Stimulated activated CD8-positive, alpha-beta memory T cell treated with anti-CD3 and anti-CD28 coated beads, Interleukin-4, amount 100 ng/mL, for 1 hour (primary cell): Measurements from ENCODE around the gene VDAC2.
"Not testable (repeated sequence)": the region's sequence is repeated elsewhere in the genome, so short reads cannot be mapped to it uniquely, and the experiment has no call there.

ENCODE experiments used
- DNase-seq, 2 donors: peaks; one replicate each; pipeline ENCODE4 v3.0.0-alpha.2; 2020; ENCODE audit warnings: low read depth in 2 of 2, low spot score in 1 of 2

Gene VDAC2, protein sequence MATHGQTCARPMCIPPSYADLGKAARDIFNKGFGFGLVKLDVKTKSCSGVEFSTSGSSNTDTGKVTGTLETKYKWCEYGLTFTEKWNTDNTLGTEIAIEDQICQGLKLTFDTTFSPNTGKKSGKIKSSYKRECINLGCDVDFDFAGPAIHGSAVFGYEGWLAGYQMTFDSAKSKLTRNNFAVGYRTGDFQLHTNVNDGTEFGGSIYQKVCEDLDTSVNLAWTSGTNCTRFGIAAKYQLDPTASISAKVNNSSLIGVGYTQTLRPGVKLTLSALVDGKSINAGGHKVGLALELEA

DNA sequence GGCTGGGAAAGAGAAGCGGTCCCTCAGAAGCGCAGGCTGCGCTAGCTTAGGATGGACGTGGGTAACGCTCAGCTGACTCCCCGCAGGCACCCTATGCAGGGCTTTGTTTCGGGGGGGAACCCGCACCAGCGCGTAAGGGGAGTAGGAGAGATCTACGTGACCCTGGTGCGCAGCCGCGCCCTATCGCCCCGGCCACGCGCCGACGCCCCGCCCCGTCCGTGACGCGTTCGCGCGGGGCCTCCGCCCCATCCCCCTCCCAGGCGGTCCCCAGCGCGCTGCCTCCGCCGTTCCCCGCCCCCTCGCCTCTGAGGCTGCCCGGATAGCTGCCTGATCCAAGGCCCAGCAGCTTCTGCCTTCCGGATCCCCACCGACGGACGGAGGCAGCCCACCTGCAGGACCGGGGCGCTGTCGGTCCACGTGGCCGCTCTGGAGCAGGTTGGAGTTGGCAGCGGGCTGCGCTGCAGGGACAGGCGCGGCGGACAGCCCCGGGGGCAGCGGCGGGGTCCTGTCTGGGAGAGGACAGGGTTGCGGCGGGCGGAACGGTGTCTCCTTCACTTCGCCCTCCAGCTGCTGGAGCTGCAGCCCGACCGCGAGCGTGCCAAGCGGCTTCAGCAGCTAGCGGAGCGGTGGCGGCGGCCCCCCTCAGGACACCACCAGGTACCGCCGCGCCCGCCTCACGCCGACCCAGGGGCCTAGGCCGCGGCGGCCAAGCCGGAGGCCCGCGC is at the start of gene VDAC2:
TSS of gene VDAC2 (plus strand) at position 515 of the 725 bp plus-strand sequence. CDS start 363 bp downstream, outside the sequence.
- DNase-seq, result peak; percentile 87 to 88

DNA sequence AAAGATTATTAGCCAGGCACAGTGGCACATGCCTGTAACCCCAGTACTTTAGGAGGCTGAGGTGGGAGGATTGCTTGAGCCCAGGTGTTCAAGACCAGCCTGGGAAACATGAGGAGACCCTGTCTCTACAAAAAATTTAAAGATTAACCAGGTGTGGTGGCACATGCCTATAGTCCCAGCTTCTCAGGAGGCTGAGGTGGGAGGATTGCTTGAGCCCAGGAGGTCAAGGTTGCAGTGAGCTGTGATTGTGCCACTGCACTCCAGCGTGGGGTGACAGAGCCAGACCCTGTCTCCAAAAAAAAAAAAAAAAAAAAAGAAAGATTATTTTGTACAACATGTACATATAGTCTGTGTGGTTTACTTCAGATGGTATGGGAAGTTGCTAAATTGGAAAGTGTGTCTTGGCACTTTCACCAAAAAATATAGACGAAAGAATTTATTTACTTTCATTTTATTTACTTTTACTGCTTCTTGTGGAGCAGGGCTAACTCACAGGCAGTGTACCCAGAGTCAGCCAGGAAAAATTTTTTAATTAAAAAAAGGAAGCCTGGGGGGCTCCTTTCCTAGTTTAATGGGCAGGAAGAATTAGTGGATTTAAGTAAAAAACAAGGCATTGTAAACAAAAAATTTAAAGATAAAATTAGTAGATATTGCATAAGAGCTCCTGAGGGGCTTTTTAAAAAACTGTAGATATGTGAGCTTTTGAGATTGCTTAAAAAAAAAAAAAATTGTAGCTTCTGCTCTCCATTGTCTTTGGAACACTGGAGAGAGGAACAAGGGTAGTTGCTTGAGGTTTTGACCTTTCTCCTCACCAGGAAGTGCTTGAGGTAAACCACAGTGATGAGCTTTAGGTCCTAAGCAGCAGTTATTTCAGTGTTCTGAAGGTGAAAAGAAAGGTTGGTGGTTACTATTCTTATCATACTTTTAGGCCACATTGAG is 44.6 kb upstream of the VDAC2 start:
- no peak for DNase-seq

DNA sequence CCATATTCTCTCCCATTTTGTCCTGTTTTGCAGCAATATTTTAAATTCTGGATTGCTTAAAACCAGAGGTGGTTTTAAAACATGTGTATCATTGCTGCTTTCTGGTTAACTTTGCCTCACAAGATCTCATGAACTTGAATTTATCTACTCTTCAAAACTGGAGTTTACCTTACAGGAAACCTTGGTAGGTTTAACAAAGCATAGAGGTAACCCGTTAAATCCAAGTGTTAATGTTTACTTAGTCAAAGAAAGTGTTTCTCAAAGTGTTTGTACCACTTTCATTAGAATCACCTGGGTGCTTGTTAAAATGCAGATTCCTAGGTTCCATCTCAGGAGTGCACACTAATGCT is 44.0 kb upstream of the VDAC2 start:
- no peak for DNase-seq

DNA sequence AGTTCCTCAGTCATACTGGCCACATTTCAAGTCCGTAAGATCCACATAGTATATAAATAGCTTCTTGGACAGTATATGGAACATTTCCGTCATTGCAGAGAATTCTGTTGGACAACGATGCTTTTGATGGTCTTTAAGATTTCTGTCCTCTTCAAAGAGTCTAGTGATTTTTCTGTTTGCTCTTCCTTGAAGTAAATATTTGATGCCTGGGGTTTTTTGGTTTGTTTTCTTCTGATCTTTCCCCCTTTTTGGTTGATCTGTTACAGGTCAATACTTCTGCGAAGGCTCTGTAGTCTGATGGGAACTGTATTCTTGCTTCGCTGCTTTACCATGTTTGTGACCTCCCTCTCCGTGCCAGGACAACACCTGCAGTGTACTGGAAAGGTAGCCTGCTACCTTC is 42.3 kb upstream of the VDAC2 start:
- no peak for DNase-seq

DNA sequence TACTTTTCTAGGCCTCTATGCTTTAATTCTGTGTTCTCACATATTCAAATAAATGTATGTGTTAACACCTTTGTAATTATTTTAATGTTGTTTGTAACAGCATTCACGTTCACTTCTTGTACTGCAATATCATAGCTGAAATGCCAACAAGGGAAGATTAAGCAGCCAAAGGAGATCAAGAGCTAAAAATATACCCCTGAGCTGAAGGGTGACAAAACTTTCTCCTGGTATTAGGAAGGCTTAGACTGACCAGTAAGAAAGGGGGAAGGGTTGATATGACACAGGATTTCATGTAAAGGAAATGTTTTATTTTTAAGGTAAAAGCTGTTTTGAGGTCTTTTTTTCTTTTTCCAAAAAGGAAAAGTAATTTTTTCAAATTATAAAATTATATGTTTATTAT is 40.4 kb upstream of the VDAC2 start:
- no peak for DNase-seq

DNA sequence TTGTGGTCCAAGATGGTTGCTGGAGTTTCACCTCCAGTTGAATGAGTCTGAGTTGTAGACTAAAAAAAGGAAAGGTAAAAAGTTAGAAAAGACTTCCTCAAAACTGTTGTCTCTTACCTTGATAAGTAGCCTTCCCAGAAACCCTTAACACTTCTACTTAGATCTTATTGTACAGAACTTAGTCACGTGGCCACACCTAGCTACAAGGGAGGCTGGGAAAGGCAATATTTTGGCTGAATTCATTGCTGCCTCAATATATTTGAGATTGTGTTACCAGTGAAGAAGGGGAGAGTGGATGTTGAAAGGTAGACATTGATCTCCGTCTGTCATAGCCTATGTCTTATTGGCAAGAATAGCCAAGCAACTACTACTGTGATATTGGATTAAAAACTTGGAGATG is 35.5 kb upstream of the VDAC2 start:
- no peak for DNase-seq

DNA sequence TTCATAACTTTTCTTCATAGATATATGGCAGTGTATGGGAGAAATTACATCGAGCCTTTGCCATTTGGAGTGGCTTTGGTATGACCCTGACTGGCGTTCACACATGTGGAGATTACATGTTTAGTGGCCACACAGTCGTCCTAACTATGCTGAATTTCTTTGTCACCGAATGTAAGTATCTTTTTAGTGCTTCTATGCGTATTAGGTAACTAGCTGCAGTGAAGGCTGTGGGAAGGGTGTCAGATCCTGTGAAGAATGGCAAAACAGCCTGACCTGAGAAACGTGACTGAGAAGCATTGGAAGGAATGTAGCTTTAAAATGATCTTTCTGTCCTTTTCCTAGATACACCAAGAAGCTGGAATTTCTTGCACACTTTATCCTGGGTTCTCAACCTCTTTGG is 34.5 kb upstream of the VDAC2 start:
- no peak for DNase-seq

DNA sequence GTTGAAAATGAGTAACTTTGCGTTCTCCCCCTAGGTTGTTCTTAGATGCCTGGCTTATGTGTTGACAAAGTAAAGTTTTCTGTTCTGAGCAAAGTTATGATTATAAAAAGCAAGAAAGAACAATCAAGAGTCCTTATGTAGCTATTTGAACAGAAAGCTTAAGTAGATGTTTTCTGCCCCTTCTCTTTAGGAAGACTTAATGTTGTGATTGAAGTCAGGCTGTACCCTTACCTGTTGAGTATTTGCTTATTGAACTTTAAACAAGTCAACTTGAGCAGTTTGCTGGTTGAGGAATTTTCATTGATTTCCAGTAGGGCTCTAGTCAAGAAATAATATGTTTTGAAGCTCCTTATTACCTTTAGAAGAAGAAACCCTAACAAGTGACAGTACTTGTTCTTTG is 33.9 kb upstream of the VDAC2 start:
- no peak for DNase-seq

DNA sequence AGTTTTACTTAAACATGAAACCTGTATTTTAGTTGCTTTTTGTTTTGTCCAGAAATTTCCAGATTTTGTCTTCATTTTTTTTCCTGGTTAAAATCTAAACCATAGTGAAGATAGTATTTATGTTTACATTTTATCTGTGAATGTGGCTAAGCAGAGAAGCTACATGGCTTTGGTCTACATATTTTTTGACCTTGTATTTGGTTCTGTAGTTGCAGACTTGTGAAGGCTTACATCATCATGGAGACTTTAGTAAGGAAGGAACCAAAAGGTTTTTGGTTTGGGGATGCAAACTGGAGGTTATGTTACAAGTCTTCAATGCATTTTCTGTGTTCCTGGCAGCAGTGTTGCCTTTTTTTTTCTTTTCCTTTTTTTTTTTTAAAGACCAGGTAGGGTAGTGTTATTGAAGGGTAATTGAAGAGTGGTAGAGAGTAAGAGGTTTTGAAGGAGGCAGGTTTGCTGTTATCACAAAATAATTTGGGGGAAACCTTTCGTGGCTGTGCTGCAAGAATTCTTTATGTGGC is 30.9 kb upstream of the VDAC2 start:
- DNase-seq, result no peak

DNA sequence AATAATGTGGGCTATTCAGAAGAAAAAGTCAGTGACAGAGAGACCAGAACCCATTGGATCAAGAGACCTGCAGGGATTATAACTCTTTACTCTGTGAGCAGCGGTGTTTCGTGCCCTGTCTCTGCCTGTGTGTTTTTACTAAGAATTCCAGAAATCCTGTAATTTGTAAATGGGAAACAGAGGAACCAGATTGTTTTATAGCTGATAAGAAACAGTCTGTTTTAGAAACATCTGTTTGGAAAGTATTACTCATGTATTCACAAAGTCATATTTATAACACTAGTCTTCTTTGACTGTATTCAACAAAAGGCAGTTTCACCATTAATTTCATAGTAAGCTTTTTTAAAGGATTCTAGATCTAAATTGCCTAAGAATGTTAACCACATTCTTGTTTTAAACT is 30.0 kb upstream of the VDAC2 start:
- no peak for DNase-seq

DNA sequence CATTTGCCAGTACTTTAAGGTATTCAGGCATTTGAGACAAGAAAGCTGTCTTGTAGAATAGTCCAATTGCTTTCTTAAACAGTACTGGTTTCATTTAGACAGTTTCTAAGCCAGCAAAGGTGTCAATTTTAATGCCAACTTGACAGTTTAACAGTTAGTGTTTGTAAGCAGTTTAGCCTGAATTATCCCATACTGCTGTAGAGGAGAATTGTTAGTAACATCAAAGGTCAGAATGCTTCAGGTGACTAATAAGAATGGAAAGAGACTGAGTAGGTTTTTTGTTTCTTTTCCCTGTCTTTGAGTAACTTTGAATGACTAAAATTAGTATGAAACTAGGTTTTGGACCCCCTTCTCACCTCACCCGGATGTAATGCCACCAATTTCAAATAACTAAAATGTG is 29.5 kb upstream of the VDAC2 start:
- DNase-seq, result no peak

DNA sequence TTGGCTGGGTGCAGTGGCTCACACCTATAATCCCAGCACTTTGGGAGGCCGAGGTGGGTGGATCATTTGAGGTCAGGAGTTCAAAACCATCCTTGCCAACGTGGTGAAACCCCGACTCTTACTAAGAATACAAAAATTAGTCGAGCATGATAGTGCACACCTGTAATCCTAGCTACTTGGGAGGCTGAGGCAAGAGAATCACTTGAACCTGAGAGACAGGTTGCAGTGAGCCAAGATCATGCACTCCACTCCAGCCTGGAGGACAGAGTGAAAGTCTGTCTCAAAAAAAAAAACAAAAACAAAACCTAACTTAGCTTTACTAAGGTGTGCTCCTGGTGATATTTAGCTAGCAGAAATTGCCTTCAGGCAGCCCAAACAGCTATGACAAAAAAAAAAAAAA is 24.3 kb upstream of the VDAC2 start:
- DNase-seq, result no peak

DNA sequence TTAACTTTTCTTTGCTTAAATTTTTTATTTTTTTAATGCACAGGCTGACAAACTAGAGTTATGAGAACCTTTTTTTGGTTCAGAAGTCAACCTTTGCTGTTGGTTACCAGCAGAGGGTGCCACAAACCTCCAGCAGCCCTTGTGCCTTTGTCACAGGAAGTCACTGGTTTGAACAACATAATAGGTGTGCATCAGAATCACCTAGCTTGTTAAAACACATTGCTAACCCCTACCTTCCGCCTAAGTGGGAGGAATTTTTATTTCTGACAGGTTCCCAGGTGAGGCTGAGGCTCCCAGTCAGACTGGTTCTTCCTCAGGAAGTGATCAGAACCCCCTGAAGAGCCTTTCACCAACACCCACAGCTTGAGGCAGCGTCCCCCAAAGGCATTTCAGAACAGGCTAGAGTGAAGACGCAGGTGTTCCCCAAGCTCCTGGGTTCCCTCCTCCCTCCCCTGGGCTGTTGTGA is 22.6 kb upstream of the VDAC2 start:
- DNase-seq, result peak; percentile 20 to 56

DNA sequence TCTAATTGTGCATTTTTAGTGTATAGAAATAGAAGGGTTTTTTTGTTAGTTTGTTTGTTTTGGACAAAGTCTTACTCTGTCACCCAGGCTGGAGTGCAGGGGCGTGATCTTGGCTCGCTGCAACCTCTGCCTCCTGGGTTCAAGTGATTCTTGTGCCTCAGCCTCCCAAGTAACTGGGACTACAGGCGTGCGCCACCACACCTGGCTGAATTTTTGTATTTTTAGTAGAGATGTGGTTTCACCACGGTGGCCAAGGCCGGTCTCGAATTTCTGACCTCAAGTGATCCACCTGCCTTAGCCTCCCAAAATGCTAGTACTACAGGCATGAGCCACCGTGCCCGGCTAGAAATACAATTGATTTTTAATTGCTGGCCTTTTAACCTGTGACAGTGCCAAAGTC is 22.1 kb upstream of the VDAC2 start:
- not testable (repeated sequence) for DNase-seq

DNA sequence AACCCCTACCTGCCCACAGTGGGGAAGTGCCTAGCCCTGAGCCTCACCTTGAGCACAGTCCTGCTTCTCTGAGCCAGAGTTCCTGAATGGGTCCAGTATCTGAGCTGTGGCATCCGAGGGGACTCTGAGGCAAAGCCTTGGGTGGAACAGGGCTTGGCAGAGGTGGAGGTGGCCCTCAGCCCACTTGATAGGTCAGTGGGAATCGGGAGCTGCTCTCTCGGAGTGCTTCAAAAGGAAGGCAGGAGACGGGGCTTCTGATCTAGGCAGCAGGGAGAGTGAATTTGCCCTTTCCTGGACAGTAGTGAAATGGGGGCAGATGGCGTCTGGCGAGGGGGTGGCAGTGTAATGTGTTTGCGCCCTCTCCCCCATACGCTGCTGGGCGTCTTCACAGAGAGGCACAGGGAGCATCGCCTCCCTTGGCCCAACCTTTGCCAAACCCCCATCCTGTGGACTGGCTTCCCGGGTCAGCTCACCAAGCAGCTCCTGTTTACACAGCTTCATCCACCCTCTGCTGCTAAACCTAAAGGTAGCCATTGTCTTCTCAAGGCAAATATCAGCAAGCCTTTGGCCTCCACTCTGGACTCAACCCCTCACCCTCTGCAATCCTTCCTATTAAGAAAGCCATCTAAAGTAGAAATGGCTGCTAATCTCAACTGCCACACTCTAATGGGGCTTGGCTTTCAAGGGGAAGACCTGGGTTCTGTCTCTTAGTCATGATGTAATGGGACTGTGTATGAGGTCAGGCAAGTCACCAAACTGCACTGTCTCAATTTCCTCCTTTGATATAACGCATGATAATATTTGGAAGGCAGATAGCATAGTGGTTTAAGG is 21.1 kb upstream of the VDAC2 start:
- no peak for DNase-seq

DNA sequence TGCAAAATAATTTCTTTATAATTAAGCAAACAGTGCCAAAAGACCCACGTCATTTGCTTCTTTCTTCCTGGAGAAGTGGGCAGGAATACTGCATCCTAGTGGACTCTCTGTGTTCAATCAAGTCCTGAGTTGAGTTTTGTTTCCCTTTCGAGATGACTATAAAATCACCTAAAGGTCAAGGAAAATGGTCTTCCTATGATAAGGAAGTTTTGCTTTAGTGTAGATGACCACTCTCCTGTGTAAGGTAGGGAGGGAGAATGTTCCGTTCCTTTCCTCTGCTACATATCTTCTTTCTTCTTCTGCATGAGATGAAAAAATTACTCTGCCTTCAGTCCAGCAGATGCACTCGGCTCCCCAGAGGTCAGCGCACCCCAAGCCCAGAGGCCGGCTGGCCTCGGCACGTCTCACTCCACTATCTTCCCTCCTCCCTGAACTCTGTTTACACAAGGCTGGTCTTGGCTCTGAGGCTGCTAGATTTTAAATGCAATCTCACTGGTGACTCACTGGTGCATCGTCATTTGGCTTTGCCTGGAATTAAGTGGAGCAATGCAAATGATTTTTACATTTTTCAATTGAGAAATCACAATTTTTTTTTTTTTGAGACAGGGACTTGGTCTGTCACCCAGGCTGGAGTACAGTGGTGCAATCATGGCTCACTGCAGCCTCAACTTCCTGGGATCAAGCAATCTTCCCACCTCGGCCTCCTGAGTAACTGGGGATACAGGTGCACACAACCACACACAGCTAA is 18.6 kb upstream of the VDAC2 start:
- DNase-seq, result no peak

DNA sequence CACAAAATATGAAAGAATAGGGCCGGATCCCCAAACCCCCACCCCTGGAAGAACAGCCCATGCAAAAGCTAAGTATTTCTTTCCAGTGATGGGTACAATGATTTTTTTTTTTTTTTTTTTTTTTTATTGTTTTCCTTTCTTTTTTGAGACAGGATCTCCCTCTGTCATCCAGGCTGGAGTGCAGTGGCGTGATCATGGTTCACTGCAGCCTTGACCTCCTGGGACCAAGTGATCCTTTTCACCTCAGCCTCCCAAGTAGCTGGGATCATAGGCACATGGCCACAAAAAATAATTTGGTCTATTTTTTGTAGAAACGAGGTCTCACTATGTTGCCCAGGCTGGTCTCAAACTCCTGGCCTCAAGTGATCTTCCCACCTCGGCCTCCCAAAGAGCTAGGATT is 16.0 kb upstream of the VDAC2 start:
- not testable (repeated sequence) for DNase-seq

DNA sequence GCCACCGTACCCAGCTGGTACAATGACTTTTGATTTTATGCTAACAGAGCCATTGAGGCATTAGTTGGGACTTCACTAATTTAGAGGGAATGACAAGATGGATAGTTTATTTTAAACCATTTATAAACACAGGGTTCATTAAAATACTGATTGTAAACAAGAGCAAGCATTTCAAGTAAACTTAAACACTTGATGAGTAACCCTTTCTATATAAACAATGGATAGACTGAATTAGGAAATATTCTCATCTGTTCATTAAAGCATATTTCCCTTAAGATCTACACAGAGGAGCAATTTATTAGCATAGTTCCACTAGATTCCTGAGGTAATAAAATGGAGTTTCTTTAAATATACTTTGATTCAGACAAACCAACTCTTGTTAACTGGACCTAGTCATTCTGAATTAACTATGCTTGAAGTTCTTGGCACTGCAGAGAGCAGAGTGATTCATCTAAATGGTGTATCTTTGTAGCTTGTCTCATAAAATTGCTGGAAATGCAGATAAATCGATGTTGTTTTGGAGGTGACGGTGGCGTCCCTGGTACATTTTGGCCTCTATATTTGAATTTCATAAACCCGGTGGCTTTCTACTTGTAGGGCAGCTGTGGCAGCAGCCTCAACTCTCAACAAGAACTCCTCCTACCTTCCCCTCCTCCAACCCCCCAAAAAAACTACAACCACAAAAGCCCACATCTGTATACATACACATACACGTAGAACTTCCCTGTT is 15.4 kb upstream of the VDAC2 start:
- DNase-seq, result no peak

DNA sequence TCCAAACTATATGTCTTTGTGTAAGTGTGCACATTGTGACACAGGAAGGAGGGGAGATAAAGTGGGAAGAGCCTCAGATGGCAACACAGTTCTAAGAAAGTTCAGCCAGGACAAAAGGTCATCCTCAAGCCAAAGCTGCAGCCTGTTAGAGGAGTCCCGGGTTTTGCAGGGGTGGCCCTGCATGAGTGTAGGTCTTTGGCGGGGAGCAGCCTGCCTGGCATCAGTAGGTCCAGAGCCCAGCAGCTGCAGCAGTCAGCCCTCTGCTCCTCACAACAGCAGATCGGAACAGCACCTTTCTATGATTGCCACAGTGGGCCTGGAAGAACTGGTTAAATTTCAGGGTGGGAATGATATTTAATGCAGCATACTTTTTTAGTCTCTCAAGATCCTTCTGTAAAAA is 13.5 kb upstream of the VDAC2 start:
- DNase-seq, result no peak
